ENCODE measurements around the gene KRT10.

The KRT10 gene

DNA sequence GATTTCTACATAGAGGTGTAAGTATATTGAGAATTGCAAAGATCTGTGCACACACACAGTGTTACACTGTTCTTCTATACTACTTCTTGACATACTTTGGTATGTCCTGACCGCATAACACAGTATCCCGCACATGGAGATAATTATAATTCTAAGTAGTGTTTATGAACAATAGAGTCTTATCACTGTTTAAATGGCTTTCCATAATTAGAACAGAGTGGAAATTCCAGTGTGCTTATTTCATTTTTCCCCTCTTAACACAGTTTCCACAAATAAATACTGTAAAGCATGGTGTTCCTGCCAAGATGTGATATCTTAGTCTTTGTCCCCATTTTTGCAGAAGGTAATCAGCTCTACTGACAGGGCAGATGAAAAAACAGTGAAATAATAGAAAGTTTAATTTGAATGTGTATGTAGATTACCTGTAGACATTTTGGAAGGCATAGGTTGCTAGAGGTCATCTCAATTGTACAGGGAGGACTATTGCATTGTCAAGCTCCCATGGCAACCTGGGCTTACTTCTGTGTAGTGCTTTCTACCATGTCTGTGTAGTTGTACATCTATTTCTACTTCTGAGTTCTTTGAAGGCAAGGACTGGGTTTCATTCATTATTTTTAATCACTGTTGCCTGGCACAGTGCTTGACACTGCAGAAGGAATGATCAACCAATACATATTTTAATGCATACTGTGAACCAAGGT lies 12.5 kb downstream of the KRT10 start:
- no peak for DNase-seq (ENCODE audit: insufficient read length, low spot score)
- no peak for FAIRE-seq
- TF ChIP-seq, protein P1, sequence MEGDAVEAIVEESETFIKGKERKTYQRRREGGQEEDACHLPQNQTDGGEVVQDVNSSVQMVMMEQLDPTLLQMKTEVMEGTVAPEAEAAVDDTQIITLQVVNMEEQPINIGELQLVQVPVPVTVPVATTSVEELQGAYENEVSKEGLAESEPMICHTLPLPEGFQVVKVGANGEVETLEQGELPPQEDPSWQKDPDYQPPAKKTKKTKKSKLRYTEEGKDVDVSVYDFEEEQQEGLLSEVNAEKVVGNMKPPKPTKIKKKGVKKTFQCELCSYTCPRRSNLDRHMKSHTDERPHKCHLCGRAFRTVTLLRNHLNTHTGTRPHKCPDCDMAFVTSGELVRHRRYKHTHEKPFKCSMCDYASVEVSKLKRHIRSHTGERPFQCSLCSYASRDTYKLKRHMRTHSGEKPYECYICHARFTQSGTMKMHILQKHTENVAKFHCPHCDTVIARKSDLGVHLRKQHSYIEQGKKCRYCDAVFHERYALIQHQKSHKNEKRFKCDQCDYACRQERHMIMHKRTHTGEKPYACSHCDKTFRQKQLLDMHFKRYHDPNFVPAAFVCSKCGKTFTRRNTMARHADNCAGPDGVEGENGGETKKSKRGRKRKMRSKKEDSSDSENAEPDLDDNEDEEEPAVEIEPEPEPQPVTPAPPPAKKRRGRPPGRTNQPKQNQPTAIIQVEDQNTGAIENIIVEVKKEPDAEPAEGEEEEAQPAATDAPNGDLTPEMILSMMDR (IDR thresholded peaks at IDR 0.05; ENCODE audit: insufficient read depth, missing control alignments): no peak

DNA sequence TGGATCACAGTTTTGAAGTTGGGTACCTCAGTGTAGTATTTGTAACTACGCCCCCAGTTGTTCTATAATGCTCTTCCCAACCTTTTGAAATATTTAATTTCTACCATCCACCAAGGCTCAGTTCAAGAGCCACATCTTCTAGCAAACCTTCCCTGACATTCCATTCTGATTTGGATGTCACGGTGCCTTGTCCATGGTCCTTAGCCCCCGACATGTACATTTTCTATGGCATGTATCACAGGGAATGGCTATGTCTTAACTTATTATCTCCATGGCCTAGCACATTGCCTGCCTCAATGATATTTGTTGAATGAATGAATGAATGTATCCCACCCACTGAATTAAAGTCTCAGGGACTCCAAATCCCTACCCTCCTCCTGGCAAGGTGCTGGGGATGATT lies 16.3 kb downstream of the KRT10 start:
- FAIRE-seq (no peak), DNase-seq (ENCODE audit: insufficient read length, low spot score) (no peak)
- TF ChIP-seq, protein P1 (IDR thresholded peaks at IDR 0.05; ENCODE audit: insufficient read depth, missing control alignments): no peak

DNA sequence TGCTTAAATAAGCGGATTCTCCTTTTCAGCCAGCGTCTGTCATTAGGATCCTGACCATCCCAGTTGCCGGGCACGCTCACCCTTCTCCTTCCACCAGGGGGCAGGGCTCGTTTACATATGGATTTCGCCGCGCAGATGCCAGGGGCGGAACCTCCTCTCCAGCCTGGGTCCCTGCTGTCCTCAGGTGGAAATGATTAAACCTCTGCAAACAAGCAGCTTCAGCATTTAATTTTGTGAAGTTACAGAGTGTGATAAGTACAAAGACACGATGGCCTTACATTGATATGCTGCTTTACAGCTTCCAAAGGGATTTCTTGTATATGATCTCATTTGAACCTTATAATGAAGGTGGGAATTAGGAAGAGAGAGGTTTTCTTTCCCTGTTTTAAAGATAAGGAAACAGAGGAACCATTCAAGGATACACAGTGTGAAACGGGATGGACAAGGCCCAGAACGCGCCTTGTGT lies 18.8 kb downstream of the KRT10 start:
- FAIRE-seq (no peak), DNase-seq (ENCODE audit: insufficient read length, low spot score) (peak; percentile 31)
- TF ChIP-seq, protein P1 (IDR thresholded peaks at IDR 0.05; ENCODE audit: insufficient read depth, missing control alignments): peak; percentile 99

DNA sequence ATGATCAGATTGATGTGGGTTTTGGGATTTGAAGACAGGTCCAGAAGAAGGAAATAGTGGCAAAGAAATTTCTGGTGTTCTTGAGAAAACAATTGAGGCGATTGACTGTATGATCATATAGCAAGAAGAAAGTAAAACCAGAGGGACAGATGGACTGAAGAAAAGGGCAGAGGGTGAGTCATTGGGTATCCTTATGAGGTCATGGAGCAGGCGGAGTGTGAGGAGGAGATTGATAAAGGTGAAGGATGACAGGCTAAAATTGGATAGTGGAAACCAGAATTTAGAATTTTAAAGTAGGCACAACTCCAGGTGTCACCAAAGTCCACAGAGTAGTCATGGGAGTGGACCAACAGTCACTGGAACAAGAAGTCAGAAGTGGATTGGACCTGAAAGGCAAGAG lies 21.3 kb downstream of the KRT10 start:
- no peak for DNase-seq (ENCODE audit: insufficient read length, low spot score)
- TF ChIP-seq, protein P1 (IDR thresholded peaks at IDR 0.05; ENCODE audit: insufficient read depth, missing control alignments): no peak
- FAIRE-seq: no peak

DNA sequence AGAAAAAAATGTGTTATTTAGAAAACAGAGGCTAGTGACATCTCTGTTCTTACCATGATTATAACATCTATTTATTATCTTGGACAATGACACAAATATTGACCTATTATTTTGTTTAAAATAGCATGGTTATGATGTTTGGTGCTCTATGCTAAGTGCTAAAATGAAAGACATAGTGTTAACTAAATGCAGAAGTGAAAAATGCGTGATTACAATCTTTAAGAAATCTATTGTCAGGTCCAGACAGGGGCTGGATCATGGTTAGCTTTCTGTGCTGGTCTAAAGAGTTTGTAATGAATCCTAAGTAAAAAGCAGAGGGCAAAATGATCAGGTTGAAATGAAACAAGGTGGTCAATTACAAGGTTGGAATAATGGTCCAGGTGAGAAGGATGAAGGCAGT lies 22.0 kb downstream of the KRT10 start:
- DNase-seq (ENCODE audit: insufficient read length, low spot score): no peak
- TF ChIP-seq, protein P1 (IDR thresholded peaks at IDR 0.05; ENCODE audit: insufficient read depth, missing control alignments): no peak
- no peak for FAIRE-seq

DNA sequence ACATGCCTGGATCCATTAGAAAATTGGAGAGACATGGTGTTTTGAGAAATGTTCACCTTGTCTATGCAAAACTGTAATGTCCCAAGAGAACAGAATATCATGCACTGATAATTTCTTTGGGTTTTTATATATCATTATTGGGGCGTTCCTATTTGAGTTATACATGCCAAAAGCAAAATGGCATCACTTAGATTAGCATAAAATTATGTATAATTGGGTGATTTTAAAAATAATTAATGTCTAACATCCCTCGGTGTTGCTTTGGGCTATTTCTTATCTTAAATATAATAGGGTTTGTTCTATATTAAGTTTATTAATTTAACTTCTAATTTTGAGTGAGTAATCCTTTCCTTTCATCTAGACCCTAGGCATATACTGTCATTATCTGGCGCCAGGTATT lies 22.6 kb downstream of the KRT10 start, which contains the start of gene KRT28:
KRT28 (minus strand) TSS at position 101 of the 400 bp plus-strand sequence; CDS start at position 35, 66 bp downstream.
- no peak for DNase-seq (ENCODE audit: insufficient read length, low spot score)
- no peak for FAIRE-seq
- TF ChIP-seq, protein P1 (IDR thresholded peaks at IDR 0.05; ENCODE audit: insufficient read depth, missing control alignments): no peak

DNA sequence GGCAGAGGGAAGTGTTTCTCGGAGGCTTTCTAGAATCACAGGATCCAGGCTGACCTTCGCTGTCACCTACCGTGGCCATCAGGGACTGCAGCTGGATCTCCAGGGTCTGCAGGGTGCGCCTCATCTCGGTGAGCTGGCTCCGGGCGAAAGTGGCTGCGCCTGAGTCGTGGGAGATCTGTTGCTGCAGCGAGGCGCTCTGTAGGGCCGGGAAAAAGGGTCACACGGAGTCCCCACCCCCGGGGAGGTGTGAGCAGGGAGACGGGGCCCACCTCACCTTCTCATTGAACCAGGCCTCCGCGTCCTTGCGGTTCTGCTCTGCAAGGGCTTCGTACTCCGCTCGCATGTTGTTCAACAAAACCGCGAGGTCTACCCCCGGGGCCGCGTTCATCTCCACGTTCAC lies 25.6 kb downstream of the KRT10 start:
- TF ChIP-seq, protein P1 (IDR thresholded peaks at IDR 0.05; ENCODE audit: insufficient read depth, missing control alignments): no peak
- no peak for DNase-seq (ENCODE audit: insufficient read length, low spot score)
- FAIRE-seq: no peak
